Fibroblast of gingiva (primary cell): ENCODE data around the gene ZNF569.
"Not testable (repeated sequence)": the region's sequence is repeated elsewhere in the genome, so short reads cannot be mapped to it uniquely, and the experiment has no call there.

Source experiments
- DNase-seq: peaks from one replicate; pipeline ENCODE4 v3.0.0-alpha.2; 2011; ENCODE audit warnings: low read depth

Gene ZNF569

GRCh38 chr19:37466798-37467607 is at the start of gene ZNF569:
TSS of gene ZNF569 (minus strand) at chr19:37467444. CDS start at chr19:37444921, 22,523 bp downstream.
- peak; percentile 93 for DNase-seq

GRCh38 chr19:37513397-37513796 is 46.2 kb upstream of the ZNF569 start:
- DNase-seq = no peak

GRCh38 chr19:37511821-37512220 is 44.6 kb upstream of the ZNF569 start:
- DNase-seq = no peak

- DNase-seq = no peak
Observed at GRCh38 chr19:37511186-37511585, 43.9 kb upstream of the ZNF569 start.

GRCh38 chr19:37507167-37507464 is 39.9 kb upstream of the ZNF569 start:
- no peak for DNase-seq

- DNase-seq = peak; percentile 75
Observed at GRCh38 chr19:37506387-37507166, 39.3 kb upstream of the ZNF569 start, which contains the start of gene ZNF793. TSS of gene ZNF793 (plus strand) at chr19:37506939. CDS start at chr19:37523440, 16,501 bp downstream.

GRCh38 chr19:37505958-37506386 is 38.7 kb upstream of the ZNF569 start:
- DNase-seq = no peak

- no peak for DNase-seq
Observed at GRCh38 chr19:37492213-37492612, 25.0 kb upstream of the ZNF569 start.

- DNase-seq = no peak
Observed at GRCh38 chr19:37484406-37485168, 17.3 kb upstream of the ZNF569 start.

- no peak for DNase-seq
Observed at GRCh38 chr19:37472165-37472564, 4.9 kb upstream of the ZNF569 start.

GRCh38 chr19:37470216-37470615 is 3.0 kb upstream of the ZNF569 start:
- DNase-seq = no peak

- peak; percentile 90 for DNase-seq
Observed at GRCh38 chr19:37468961-37469777, 1.9 kb upstream of the ZNF569 start, which contains the start of gene ZNF570. TSS of gene ZNF570 (plus strand) at chr19:37469356. CDS start at chr19:37470355, 999 bp downstream.

GRCh38 chr19:37467608-37468090 is 405 bp upstream of the ZNF569 start:
- DNase-seq = no peak

GRCh38 chr19:37466277-37466797 is 907 bp downstream of the ZNF569 start:
- DNase-seq = peak; percentile 30

- DNase-seq = no peak
Observed at GRCh38 chr19:37452500-37453245, 14.6 kb downstream of the ZNF569 start.

- DNase-seq = no peak
Observed at GRCh38 chr19:37413313-37414084, 53.7 kb downstream of the ZNF569 start.

GRCh38 chr19:37412700-37413099 is 54.5 kb downstream of the ZNF569 start:
- DNase-seq = no peak

GRCh38 chr19:37406140-37406846 is 61.0 kb downstream of the ZNF569 start:
- DNase-seq = not testable (repeated sequence)

- DNase-seq = no peak
Observed at GRCh38 chr19:37403403-37403802, 63.8 kb downstream of the ZNF569 start.
